HL-60/S4 (cell line): Measurements from ENCODE around the gene DCP2.
"Not testable (repeated sequence)": the region's sequence is repeated elsewhere in the genome, so short reads cannot be mapped to it uniquely, and the experiment has no call there.

Experiments used
- in situ Hi-C: fragments of 300-500 bp; cut with MboI; formaldehyde crosslinking; loops from 2 replicates; pipeline ENCODE4 v1.14.3; 2022; ENCODE audit warnings: low sequenced_read_pairs

The DCP2 gene

DNA sequence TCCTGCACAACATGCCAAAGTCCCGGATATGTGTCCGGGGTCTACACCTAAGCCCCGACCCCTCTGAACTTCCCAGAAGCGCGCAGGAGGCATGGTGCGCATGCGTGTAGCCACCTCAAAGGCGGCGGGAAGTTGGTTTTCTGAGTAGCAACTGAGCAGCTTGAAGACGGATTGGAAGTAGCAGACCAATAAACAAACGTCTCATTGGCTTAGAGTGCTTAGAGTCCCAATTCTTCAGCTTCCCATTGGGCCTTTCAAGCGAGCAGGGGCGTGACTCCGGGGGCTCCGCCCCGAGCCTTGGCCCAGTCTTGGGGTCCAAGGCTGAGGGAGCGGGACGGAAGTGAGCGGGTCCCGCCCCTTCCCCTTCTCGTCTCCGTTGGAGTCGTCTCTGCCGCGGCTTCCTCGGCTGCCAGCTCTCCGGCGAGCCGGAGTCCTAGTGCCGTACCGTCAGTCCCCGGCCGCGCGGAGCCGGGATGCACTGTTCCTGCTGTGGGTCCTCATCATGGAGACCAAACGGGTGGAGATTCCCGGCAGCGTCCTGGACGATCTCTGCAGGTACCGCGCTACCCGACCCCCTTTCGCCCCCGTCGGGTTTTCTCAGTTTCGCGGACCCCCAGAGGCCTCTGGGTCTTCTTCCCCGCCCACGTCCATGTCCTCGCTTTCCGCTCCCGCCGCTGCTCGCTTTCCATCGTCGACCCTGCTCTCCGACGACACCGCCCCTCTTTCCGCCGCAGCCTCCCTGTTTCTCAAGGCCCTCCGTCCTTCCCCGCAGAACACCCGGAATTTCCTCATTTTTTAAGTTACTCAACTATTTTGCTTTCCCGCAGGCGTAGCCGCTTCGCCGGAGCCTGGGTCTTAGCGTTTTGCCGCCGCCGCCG is at the start of gene DCP2:
DCP2 (plus strand) TSS at position 367 of the 878 bp plus-strand sequence; CDS start at position 503, 136 bp downstream.
- in situ Hi-C loops, result loop anchor here (25.0 kb wide), 1 partner anchor 361 kb away; no protein-coding TSS in a partner anchor

DNA sequence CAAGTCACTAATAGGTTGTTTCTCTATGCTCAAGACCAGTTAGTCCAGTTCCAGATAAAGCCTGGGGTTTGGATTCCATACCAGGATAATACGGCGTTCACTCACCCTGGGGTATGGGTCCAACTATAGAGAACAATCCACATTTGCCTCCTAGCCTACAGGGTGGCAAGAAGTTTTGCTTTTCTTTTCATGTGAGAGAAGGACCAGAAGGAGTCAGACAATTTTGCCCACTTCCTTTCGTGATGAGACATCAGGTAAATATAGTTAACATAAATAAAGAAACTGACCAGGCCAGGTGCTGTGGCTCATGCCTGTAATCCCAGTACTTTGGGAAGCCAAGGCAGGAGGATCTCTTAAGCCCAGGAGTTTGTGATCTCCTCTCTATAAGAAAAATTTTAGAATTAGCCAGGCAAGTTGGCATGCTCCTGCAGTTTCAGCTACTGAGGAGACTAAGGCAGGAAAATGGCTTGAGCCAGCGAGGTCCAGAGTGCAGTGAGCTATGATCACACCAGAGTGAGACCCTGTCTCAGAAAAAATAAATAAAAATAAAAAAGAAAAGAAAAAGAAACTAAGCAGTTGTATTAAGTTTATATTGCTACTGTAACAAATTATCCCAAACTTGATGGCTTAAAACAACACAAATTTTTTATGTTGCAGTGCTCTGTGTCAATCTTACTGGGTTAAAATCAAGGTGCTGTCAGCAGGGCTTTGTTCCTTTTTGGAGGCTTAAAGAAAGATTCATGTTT is 47.1 kb upstream of the DCP2 start:
- in situ Hi-C loops, result no loop called here

GRCh38 chr5:112930082-112930344 is 46.6 kb upstream of the DCP2 start:
- in situ Hi-C loops, result no loop called here

- in situ Hi-C loops, result no loop called here
Measured at GRCh38 chr5:112931473-112931872, 45.1 kb upstream of the DCP2 start.

- in situ Hi-C loops, result no loop called here
Measured at GRCh38 chr5:112933105-112933504, 43.5 kb upstream of the DCP2 start.

GRCh38 chr5:112933651-112934365 is 42.8 kb upstream of the DCP2 start:
- in situ Hi-C loops, result no loop called here

- in situ Hi-C loops, result no loop called here
Measured at GRCh38 chr5:112934366-112934663, 42.3 kb upstream of the DCP2 start.

GRCh38 chr5:112935675-112936074 is 40.9 kb upstream of the DCP2 start:
- in situ Hi-C loops, result no loop called here

- in situ Hi-C loops, result no loop called here
Measured at GRCh38 chr5:112938286-112938685, 38.3 kb upstream of the DCP2 start.

- in situ Hi-C loops, result no loop called here
Measured at GRCh38 chr5:112940670-112941069, 35.9 kb upstream of the DCP2 start.

- in situ Hi-C loops, result no loop called here
Measured at GRCh38 chr5:112948458-112948857, 28.1 kb upstream of the DCP2 start.

GRCh38 chr5:112951124-112951702 is 25.4 kb upstream of the DCP2 start:
- in situ Hi-C loops, result no loop called here

DNA sequence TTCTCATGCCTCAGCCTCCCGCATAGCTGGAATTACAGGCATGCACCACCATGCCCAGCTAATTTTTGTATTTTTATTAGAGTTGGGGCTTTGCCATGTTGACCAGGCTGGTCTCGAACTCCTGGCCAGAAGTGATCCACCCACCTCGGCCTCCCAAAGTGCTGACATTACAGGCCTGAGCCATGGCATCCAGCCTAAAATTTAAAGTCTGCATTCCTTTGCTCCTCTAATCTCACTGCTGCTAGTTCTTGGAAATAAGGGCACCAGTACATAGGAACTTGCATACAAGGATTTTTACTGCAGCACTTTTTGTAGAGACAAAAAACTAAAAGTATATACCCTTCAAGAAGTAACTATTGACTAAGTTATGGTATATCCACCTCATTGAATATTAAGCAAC is 20.0 kb upstream of the DCP2 start:
- in situ Hi-C loops, result no loop called here

DNA sequence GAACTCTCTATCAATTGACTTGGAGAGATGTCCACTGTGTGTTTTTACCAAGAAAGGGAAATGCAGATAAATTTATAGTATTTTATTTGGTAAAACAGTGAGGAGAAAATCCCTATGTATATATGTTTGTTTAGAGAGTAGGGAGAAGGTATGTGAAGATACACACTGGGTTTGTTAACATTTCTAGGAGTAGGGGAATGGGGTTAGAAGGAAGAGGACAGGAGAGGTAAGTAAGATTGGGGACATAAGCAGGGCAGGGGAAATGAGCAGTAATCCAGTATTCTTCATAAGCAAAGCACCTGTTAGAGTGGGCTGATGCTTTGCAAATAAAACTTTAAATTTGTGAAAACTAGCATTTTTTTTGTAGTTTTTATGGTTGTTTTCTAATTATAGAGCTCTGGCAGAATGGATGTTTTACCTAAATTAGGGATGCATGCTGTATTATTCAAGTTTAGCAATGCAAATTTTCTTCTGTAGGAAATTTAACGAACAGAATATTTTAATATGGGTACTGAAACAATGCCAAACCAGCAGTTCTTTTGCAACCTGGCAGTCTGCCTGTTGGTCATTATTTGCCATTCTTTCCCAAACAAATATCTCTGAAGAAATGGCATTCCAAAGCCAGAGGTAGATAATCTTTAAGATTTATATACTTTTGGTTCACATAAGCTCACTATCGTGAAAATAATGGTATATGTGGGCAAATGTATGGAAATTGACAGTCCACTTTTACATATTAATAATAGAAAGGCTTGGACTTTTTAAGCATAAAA is 19.4 kb upstream of the DCP2 start:
- in situ Hi-C loops, result no loop called here

DNA sequence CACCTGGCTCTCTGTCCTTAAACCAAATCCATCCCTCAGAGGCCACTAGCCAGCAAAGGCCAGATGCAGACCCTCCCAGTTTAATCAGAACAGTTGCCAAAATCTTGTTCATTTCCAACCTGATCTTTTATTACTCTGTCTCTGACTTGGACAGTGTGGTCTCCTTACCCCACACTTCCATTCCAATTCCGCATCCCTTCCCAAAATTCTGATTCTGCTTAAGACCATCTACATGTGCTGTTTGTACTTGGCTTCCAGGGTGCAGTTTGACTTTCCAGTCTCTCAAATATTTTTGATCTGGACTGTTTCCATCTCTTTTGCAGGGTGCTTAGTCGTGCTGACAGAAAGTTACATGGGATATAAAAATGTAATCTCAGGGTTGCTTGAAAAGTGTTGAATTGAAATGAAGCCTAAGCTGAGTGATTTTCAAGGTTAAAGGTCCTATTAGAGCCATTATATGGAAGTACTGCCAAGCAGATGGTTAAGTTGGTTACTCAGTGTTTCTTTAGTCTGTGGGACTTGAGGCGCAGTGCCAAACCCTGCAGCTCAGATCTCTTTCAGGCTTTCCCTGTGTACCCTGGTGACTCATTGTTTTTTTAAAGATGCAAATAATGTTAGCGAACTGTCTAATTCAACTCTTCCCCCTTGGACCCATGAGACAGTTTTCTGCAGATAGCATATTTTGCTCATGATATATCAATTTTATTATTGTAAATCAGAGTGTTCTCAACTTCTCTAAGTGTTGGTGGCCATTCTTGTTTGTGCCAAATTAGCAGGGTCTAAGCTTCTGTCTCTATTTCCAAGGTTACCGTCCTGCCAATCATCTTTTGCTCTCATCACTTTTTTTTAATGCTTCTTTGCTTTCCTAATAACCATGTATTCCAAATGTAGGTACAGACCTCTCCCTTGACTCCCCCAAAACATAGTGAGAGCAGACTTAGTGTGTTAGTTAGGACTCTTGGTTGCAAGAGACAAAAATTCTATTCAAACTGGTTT is 18.2 kb upstream of the DCP2 start:
- in situ Hi-C loops, result no loop called here

GRCh38 chr5:112959872-112960271 is 16.7 kb upstream of the DCP2 start:
- in situ Hi-C loops, result not testable (repeated sequence)

GRCh38 chr5:112960315-112960714 is 16.3 kb upstream of the DCP2 start:
- in situ Hi-C loops, result no loop called here

DNA sequence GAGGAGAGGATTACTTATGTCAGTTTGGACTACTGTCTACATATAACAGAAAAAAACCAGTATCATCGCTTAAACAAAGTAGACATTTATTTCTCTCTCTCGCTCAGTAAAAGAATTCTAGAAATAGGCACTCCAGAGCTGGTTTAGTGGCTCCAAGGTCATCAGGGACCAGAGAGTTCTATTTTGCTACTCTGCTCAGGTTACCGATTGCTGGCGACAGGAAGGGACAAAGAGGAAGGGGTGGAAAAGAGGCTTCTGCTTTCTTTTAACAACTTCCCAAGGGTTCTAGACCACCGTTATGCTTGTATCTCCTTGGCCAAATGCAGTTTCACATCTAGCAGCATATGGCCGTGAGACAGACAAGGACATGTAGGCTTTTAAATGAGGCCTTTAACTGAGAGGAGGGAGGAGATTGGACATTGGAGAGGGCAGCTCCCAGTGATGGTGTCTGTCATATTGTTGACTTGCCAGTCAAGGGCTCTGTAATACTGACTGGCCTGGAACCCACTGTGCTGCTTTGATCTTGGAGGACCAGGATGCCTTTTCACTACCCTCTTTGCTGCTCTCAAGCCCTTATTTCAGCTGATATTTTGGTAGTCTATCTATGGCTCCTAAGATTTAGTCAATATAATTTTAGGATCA is 15.6 kb upstream of the DCP2 start:
- in situ Hi-C loops, result no loop called here

DNA sequence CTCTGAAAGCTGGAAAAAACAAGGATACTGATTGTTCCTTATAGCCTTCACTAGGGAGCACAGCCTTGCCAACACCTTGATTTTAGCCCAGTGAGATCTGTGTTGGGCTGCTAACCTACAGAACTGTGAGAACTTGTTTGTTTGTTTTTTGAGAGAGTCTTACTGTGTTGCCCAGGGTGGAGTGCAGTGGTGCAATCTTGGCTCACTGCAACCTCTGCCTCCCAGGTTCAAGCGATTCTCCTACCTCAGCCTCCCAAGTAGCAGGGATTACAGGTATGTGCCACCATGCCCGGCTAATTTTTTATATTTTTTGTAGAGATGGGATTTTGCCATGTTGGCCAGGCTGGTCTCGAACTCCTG is 13.2 kb upstream of the DCP2 start:
- in situ Hi-C loops, result not testable (repeated sequence)
